K562 (cell line): ENCODE measurements around the gene ITGB5. TPM values are rescaled to one million over a fixed set of nuclear protein-coding genes. Genes with fewer than 3 reads are reported as not detected.
A peak's percentile ranks its signal among the peaks of the same experiment; 100 is the strongest.

ENCODE experiments used
- BHLHE40 ChIP-seq: IDR thresholded peaks from 2 replicates; pipeline ENCODE4 v1.6.1; 2011; ENCODE audit warnings: low read length, improper control_type of control experiment
- DDX20 ChIP-seq: fragments of 450-650 bp; IDR thresholded peaks from 2 replicates; pipeline ENCODE4 v1.6.1; 2016; ENCODE audit warnings: missing genetic modification characterization, low read depth, mild to moderate bottlenecking, missing compliant biosample characterization, moderate library complexity
- FOXK1 ChIP-seq: sonication (generic); formaldehyde crosslinking; IDR thresholded peaks from 2 replicates; pipeline ENCODE4 v1.8.0; 2022; ENCODE audit warnings: missing genetic modification reagents, mild to moderate bottlenecking, borderline replicate concordance
- HDAC2 ChIP-seq: fragments of 450-650 bp; IDR thresholded peaks from 2 replicates; pipeline ENCODE4 v1.6.1; 2016; ENCODE audit warnings: mild to moderate bottlenecking
- KLF6 ChIP-seq: fragments of 250-450 bp; sonication (Bioruptor Pico); IDR thresholded peaks from 2 replicates; pipeline ENCODE4 v1.4.0; 2020; ENCODE audit warnings: mild to moderate bottlenecking, moderate library complexity, borderline replicate concordance
- POLR2AphosphoS2 ChIP-seq: IDR thresholded peaks from 2 replicates; pipeline ENCODE4 v1.6.1; 2012; ENCODE audit warnings: low read length, improper control_type of control experiment
- RBM17 ChIP-seq: fragments of 200-400 bp; formaldehyde crosslinking; IDR thresholded peaks from 2 replicates; pipeline ENCODE4 v1.6.1; 2017; ENCODE audit warnings: low read depth, mild to moderate bottlenecking, low read length, borderline replicate concordance
- SIN3A ChIP-seq, 2 experiments: fragments of 150-350 bp in 1 of 2; IDR thresholded peaks; 2 replicates each; pipeline ENCODE4 v1.6.1; 2011 to 2016; ENCODE audit warnings: borderline replicate concordance in 2 of 2, low read depth in 2 of 2, low read length in 2 of 2, mild to moderate bottlenecking in 2 of 2, moderate library complexity in 2 of 2; ENCODE audit not compliant: control insufficient read depth in 1 of 2
- STAT5A ChIP-seq: IDR thresholded peaks from 2 replicates; pipeline ENCODE4 v1.6.1; 2012; ENCODE audit warnings: low read length, inconsistent platforms, borderline replicate concordance
- ZC3H11A ChIP-seq: IDR thresholded peaks from 2 replicates; pipeline ENCODE4 v1.6.1; 2012; ENCODE audit warnings: low read depth, low read length, improper control_type of control experiment
- ZNF253 ChIP-seq: fragments of 250-450 bp; sonication (Bioruptor Pico); conservative IDR thresholded peaks from 2 replicates; pipeline ENCODE4 v1.6.1; 2021; ENCODE audit warnings: mild to moderate bottlenecking
- ZNF408 ChIP-seq: fragments of 250-450 bp; sonication (Bioruptor Pico); IDR thresholded peaks from 2 replicates; pipeline ENCODE4 v1.4.0; 2020; ENCODE audit warnings: low read depth, mild to moderate bottlenecking, moderate library complexity
- ZNF551 ChIP-seq: fragments of 250-450 bp; sonication (Bioruptor Pico); IDR thresholded peaks from 2 replicates; pipeline ENCODE4 v1.5.0; 2021; ENCODE audit warnings: mild to moderate bottlenecking, moderate library complexity
- ZNF561 ChIP-seq: fragments of 450-650 bp; formaldehyde crosslinking; conservative IDR thresholded peaks from 2 replicates; pipeline ENCODE4 v1.4.0; 2020; ENCODE audit warnings: mild to moderate bottlenecking, moderate library complexity
- ZNF668 ChIP-seq: fragments of 250-450 bp; sonication (Bioruptor Pico); IDR thresholded peaks from 2 replicates; pipeline ENCODE4 v1.8.0; 2022; ENCODE audit warnings: mild to moderate bottlenecking, inconsistent platforms
- ZNF696 ChIP-seq: fragments of 250-450 bp; sonication (Bioruptor Pico); conservative IDR thresholded peaks from 2 replicates; pipeline ENCODE4 v1.4.0; 2020; ENCODE audit warnings: mild to moderate bottlenecking, moderate library complexity
- ZNF785 ChIP-seq: fragments of 250-450 bp; sonication (Bioruptor Pico); IDR thresholded peaks from 2 replicates; pipeline ENCODE4 v1.4.0; 2020; ENCODE audit warnings: mild to moderate bottlenecking
- polyA plus RNA-seq, 8 experiments: library from polyadenylated mRNA; depleted of rRNA in 4 of 8; stranded (reverse) in 5 of 8; unstranded in 3 of 8; fragments of >200 nt; fragmentation: Nextera tagmentation in 2 of 8; fragmentation: Illumina TruSeq in 1 of 8; extraction: Ambion mirVana in 2 of 8; extraction: Trizol in 1 of 8; gene quantifications; 2 replicates each; pipeline versions ENCODE4 v1.2.1 to v1.2.3, GENCODE V29; 2011 to 2014; ENCODE audit warnings: inconsistent platforms in 1 of 8, missing spikeins in 1 of 8
- total RNA-seq, 7 experiments: library from RNA; depleted of rRNA in 6 of 7; stranded (reverse); fragments of >200 nt in 6 of 7; fragmentation: Illumina TruSeq in 2 of 7; extraction: Trizol in 2 of 7; gene quantifications; 2 replicates each; pipeline versions ENCODE4 v1.2.1 to v1.2.3, GENCODE V29; 2011 to 2021; ENCODE audit warnings: low replicate concordance in 1 of 7
- TF ChIP-seq, protein P1 (sequence below): fragments of 150-350 bp; IDR thresholded peaks from 2 replicates; pipeline ENCODE4 v1.6.1; 2014; ENCODE audit warnings: low read depth, mild to moderate bottlenecking, low read length, borderline replicate concordance
- TF ChIP-seq, protein P2 (sequence below): sonication (generic); formaldehyde crosslinking; IDR thresholded peaks from 2 replicates; pipeline ENCODE4 v1.8.0; 2023; ENCODE audit warnings: mild to moderate bottlenecking, missing genetic modification reagents
- TF ChIP-seq, protein P3 (sequence below): fragments of 450-650 bp; IDR thresholded peaks from 2 replicates; pipeline ENCODE4 v1.6.1; 2016; ENCODE audit warnings: missing biosample characterization, missing genetic modification characterization
- TF ChIP-seq, protein P4 (sequence below): sonication (generic); formaldehyde crosslinking; IDR thresholded peaks from 2 replicates; pipeline ENCODE4 v1.5.0; 2020; ENCODE audit warnings: missing genetic modification reagents

The ITGB5 gene
- total and polyA plus RNA-seq, 9 of the 15 experiments (the other 6 are each of a cell fraction or from before 2014, with no cell fraction given): 1.7 to 46.8 (median 9.9) TPM

DNA sequence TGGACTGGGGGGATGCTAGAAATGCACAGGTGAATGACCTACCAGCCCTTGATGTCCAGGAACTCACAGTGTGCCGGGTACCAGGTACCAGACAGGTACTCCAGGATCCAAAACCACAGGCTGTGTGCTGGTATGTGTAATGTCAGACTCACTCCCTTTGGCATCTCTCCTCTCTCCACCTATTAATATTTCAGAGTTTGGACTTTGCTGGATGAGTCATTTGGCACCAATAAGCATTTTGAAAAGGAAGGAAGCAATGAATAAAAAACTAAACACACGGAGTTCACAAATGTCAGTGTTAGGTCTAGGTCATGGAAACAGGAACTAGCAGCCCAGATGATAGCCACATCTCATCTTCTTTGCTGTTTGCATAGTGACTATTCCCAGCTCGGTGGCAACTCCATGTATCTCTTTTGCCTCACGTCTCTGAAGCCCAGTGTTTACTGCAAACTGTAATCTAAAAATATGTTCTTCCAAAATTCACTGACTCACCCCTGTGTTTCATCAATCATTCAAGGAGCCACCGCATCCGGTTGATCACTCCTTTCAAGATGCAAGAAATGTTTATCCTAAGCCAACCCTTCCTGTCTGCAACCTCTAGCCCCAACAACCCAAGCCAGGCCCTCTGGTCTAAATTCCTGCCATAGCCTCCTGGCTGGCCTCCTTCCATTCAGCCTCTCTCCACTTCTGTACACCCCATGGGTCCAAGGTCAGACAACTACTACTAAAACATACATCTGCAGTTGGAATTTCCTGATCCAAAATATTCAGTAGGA is 8.4 kb downstream of the ITGB5 start (continued):
- TF ChIP-seq ZNF696 (no peak), ZNF551 (no peak), HDAC2 (peak; percentile 72; the same call in 1 of the 2 replicates), SIN3A (IDR thresholded peaks at IDR 0.05; ENCODE audit: borderline replicate concordance in 2 of 2, control insufficient read depth in 1 of 2, low read depth in 2 of 2, low read length in 2 of 2) (no peak), ZNF785 (CRISPR knock-in tag) (no peak), ZNF253 (no peak), DDX20 (tag) (no peak), ZC3H11A (no peak), KLF6 (CRISPR knock-in tag) (no peak), STAT5A (peak; percentile 29; the same call in 1 of the 2 replicates), ZNF561 (CRISPR knock-in tag) (no peak), FOXK1 (CRISPR knock-in tag) (no peak), POLR2AphosphoS2 (no peak), RBM17 (no peak), ZNF408 (CRISPR knock-in tag) (no peak), BHLHE40 (peak; percentile 24; the same call in 1 of the 2 replicates), ZNF668 (CRISPR knock-in tag) (no peak)
- TF ChIP-seq, protein P1, sequence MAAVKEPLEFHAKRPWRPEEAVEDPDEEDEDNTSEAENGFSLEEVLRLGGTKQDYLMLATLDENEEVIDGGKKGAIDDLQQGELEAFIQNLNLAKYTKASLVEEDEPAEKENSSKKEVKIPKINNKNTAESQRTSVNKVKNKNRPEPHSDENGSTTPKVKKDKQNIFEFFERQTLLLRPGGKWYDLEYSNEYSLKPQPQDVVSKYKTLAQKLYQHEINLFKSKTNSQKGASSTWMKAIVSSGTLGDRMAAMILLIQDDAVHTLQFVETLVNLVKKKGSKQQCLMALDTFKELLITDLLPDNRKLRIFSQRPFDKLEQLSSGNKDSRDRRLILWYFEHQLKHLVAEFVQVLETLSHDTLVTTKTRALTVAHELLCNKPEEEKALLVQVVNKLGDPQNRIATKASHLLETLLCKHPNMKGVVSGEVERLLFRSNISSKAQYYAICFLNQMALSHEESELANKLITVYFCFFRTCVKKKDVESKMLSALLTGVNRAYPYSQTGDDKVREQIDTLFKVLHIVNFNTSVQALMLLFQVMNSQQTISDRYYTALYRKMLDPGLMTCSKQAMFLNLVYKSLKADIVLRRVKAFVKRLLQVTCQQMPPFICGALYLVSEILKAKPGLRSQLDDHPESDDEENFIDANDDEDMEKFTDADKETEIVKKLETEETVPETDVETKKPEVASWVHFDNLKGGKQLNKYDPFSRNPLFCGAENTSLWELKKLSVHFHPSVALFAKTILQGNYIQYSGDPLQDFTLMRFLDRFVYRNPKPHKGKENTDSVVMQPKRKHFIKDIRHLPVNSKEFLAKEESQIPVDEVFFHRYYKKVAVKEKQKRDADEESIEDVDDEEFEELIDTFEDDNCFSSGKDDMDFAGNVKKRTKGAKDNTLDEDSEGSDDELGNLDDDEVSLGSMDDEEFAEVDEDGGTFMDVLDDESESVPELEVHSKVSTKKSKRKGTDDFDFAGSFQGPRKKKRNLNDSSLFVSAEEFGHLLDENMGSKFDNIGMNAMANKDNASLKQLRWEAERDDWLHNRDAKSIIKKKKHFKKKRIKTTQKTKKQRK: no peak
- TF ChIP-seq, protein P2, sequence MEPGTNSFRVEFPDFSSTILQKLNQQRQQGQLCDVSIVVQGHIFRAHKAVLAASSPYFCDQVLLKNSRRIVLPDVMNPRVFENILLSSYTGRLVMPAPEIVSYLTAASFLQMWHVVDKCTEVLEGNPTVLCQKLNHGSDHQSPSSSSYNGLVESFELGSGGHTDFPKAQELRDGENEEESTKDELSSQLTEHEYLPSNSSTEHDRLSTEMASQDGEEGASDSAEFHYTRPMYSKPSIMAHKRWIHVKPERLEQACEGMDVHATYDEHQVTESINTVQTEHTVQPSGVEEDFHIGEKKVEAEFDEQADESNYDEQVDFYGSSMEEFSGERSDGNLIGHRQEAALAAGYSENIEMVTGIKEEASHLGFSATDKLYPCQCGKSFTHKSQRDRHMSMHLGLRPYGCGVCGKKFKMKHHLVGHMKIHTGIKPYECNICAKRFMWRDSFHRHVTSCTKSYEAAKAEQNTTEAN: no peak
- TF ChIP-seq, protein P3, sequence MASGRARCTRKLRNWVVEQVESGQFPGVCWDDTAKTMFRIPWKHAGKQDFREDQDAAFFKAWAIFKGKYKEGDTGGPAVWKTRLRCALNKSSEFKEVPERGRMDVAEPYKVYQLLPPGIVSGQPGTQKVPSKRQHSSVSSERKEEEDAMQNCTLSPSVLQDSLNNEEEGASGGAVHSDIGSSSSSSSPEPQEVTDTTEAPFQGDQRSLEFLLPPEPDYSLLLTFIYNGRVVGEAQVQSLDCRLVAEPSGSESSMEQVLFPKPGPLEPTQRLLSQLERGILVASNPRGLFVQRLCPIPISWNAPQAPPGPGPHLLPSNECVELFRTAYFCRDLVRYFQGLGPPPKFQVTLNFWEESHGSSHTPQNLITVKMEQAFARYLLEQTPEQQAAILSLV (tag): no peak
- TF ChIP-seq, protein P4, sequence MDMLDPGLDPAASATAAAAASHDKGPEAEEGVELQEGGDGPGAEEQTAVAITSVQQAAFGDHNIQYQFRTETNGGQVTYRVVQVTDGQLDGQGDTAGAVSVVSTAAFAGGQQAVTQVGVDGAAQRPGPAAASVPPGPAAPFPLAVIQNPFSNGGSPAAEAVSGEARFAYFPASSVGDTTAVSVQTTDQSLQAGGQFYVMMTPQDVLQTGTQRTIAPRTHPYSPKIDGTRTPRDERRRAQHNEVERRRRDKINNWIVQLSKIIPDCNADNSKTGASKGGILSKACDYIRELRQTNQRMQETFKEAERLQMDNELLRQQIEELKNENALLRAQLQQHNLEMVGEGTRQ: no peak
